T follicular helper cell (primary cell): ENCODE measurements around the gene GALNT9.

ENCODE experiments used
- DNase-seq: peaks from one replicate; pipeline ENCODE4 v3.0.0-alpha.2; 2020; ENCODE audit warnings: low read depth

The GALNT9 gene

GRCh38 chr12:132344181-132344580 lies 14.8 kb upstream of the GALNT9 start:
- no peak for DNase-seq

GRCh38 chr12:132343294-132344004 lies 14.1 kb upstream of the GALNT9 start:
- no peak for DNase-seq

GRCh38 chr12:132342251-132343227 lies 13.2 kb upstream of the GALNT9 start:
- DNase-seq: no peak

DNA sequence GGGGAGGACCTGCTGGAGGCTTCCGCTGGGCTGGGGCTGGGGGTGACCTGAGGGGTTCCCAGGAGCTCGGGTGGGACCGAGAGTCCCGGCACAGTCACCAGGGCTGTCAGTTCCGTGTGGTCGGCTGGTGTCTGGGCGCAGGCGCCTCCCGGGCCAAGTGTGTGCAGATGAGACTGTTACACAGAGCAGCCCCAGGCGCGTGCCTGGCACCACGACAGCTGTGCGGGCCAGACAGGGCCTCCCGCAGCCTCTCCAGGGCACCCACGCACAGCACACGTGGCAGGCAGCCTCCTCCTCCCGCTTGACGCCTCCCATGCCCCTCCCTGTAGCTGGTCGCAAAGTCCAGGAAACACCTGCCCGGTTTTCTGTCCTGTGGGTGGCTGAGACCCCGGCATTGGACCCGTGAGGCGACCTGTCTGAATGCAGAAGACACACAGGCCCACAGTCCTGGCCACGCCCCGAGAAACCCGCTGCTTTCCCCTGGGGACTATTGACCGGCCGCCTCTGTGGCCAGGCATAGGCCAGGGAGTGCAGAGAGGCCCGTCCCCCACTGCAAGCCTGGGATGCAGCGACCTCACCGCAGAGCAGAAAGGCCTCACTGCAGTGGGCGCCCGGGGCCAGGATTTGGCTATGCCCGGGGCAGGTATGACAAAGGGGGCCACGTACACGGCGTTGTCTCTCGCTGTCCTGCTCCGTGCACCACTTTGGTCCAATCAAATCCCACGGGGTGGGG lies 12.1 kb upstream of the GALNT9 start:
- DNase-seq: no peak

DNA sequence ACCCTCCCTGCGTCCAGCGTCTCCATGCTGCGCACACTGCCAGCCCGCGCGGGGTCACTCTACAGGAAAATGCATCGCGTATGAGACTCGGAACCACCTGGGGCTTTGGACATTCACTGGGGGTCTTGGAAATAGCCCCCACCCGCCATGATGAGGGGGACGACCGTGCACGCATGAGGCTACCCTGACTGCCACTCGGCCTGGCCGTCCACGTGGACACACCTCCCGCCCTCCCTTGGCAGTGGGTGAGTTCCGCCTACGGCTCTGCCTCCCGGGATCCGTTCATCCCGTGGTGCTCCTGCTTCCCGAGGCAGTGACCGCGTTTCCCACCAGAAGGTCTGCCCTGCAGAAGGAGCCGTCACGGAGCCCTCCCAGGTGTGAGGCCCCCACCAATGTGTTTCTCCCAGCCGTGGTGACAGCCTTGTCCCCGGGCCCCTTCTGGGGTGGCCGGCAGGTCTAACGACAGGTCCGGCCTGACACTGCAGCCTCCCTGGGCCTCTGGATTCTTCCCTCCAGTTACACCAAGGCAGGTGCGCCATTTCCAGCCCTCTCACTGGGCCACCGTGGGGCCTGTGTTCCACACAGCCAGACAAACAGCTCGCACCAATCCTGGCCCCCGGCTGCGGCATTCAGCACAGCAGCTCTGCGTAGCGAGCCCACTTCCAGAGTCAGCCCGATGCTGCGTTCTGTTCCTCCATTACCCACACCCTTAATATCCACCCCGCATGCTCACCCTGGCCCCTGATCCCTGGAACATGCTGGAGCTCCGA lies 11.1 kb upstream of the GALNT9 start:
- no peak for DNase-seq

DNA sequence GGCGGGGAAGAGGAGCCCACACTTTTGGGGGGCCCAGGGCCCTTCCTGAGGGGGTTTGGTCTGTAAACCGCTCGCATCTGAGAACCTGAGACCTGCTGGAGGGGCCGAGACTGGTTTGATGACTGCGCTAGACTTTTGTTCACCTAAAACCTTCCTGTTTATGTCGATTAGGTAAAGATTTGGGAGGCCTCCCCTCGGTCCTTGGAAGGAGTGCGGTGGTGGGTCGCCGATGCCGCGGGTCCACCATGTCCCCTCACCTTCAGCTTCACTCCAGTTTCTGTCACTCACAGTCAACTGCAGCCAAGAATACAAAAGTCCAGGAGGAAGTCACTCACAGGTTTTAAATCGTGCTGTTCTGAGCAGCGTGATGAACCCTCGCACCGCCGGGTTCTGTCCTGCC lies 10.5 kb upstream of the GALNT9 start:
- DNase-seq: no peak

DNA sequence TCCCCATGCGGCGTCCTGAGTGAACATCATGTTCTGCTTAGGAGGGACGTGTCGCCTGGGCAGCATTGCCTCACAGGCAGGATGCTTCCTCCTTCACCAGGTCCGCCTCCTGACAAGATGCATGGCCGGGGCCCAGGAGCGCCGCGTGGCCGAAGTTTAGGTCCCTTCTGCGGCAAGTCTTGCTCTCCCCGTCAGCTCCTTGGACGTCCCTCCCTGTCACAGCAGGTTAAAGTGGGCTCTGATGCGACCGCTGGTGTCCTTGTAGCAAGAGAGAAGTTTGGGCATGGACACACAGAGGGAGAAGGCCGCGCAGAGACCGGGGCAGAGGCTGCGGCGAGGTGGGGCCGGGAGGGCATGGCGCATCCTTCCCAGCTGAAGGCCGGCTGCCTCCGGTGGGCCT lies 9.4 kb upstream of the GALNT9 start:
- DNase-seq: no peak

GRCh38 chr12:132338311-132338710 lies 8.9 kb upstream of the GALNT9 start:
- DNase-seq: no peak

- DNase-seq: no peak
These were observed 8.2 kb upstream of the GALNT9 start for GRCh38 chr12:132337557-132337956.

DNA sequence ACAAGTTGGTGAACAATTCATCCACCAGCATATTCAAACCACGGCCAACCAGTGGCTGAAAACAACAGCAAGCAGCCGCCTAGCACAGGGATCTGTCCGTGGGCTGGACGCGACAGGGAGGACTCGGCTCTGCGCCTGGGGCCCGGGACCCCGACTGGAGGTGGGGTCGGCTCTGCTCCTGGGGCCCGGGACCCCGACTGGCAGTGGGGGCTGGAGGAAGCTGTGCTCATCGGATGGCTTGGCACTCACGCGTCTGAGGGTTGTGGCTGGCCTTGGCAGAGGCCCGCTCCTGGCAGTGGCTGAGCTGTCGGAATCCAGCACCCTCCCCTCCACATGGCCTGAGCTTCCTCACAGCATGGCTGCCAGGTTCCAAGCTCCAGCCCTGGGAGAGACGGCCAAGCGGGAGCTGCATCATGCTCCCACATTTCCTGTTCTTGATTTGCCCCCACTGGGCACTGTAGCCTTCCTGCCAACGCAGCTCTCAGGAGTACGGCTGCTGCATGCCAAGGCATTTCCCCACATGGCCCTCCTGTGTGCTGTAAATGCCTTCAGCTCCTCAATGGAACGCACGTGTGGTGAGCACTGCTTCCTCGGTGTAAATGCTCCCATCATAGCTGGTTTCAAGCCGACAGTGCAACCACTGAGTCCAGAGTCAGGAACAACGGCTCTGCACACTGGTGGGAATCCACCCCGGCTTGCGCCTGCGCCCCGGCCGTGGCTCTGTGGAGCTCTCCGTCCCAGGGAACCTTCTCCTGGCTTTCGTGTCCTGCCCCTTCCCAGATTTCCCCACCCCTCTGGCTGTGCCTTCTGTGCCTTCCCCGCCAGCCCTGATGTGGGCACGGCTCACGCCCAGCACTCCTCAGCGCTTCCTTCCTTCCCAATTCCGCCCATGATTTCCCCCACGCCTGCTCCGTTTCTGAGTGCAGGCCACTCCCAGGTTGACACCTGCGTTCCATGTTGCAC lies 7.3 kb upstream of the GALNT9 start:
- no peak for DNase-seq

- no peak for DNase-seq
These were observed 5.9 kb upstream of the GALNT9 start for GRCh38 chr12:132335179-132335756.

- no peak for DNase-seq
These were observed 4.4 kb upstream of the GALNT9 start for GRCh38 chr12:132333766-132334165.

DNA sequence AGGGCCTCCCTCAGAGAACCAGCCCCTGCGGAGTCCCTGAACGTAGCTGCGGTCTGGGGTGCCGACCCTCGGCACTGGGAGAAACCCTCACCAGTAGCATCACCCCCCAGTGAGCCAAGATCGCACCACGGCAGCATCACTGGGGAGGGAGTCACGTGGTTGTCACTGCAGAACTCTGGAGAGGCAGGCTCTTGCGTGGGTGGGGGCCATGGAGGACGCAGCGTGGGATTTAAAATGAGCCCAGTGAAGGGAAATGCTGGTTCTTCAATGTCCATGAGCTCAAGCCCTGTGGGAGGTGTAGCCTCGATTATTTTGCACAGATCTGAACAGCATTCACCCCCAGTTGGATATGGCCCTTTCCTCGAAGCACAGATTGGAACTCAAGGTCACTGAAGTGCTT lies 3.9 kb upstream of the GALNT9 start:
- DNase-seq: no peak

DNA sequence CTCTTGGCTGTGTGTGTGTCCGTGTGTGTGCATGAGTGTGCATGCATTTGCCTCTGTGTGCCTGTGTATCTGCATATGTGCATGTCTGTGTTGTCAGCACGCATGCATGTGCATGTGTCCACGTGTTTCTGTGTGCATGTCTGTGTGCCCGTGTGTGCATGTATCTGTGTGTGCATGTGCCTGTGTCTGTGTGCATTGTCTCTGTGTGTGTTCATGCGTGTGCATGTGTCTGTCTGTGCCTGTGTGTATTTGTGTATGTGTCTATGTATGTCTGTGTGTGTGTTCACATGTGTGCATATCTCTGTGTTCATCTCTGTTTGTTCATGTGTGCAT lies 1.1 kb upstream of the GALNT9 start:
- no peak for DNase-seq

GRCh38 chr12:132329720-132330548 lies 545 bp upstream of the GALNT9 start:
- DNase-seq: no peak

DNA sequence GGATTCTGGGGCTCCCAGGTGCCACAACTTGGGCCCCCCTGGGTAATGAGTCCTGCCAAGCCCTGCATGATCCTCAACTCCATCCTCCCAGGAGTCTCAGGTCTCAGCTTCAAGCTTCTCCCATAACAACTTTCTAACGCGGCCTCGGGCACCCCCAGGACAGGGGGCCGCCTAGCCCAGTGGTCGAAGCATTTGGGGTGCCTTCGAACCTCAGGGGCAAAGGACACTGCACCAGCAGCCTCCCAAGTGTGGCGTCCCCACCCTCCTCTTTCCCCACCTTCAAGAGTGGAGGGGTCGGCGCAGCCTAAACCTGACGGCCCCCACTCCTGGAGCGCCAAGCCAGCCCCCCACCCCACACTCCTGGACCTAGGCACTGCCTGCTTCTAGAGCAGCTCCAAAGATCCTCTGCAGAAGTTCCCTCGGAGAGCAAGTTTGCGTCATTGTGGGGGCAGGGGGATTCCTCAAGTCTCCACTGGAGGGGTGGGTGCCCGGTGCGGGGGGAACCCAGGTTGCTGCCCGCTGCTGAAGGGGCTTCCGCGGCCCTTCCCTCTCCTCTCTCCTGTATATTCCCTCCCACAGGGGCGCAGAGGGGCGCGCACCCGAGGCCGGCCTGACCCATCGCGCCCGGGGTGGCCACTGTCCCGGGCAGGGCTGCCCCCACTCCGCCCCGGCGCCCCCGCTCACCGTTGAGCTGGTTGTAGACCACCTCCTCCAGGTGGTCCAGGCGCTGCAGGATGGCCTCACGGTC lies 933 bp downstream of the GALNT9 start:
- no peak for DNase-seq

- no peak for DNase-seq
These were observed 1.8 kb downstream of the GALNT9 start for GRCh38 chr12:132327336-132328171.

GRCh38 chr12:132326646-132327045 lies 2.7 kb downstream of the GALNT9 start:
- no peak for DNase-seq
